GM19455 (cell line): ENCODE results near the gene FSTL5.

Source experiments
- ATAC-seq: cut with Tn5 transposase; IDR thresholded peaks from one replicate; pipeline ENCODE4 v1.9.1; 2021; ENCODE audit not compliant: unreplicated experiment

Gene FSTL5

DNA sequence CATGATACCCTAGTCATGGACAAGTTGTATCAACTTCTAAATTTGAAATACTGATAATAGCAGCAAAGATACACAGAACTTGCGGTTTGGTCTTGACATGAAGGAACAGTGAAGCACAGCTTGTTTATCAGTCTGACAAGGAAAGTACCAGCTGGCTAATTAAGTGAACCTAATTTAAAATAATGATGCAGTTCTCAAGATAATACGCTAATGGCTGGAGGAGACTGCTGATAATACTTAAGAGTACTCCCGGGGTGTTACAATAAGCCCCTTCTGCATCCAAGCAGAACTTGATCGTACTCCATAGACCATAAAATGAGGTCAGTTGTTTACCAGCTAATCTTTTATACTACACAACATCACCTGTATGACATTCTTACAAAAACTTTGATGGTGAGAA, 697.5 kb downstream of the FSTL5 start:
- no peak for ATAC-seq

DNA sequence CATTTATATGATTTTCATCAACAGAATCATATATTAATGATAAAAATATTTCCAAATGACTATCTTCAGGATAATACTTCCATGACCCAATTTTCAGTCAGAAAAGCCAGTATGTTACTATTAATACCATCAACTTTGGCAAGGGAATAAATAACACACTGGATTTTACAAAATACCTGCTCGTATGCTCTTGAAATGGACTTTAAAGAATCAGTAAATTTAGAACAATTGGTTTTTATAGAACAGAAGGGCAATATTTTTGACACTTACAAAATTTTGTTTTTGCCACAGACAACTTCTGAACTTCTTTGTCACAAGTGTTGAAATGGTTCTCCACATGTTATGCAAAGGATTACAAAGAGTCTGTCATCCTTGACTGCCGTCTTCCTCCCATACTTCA, 700.4 kb downstream of the FSTL5 start:
- ATAC-seq = no peak

GRCh38 chr4:161457906-161458305, 705.9 kb downstream of the FSTL5 start:
- no peak for ATAC-seq

GRCh38 chr4:161457311-161457710, 706.5 kb downstream of the FSTL5 start:
- no peak for ATAC-seq

- ATAC-seq = no peak
Observed at GRCh38 chr4:161454860-161455259, 708.9 kb downstream of the FSTL5 start.

- ATAC-seq = no peak
Observed at GRCh38 chr4:161448550-161449180, 715.1 kb downstream of the FSTL5 start.

- no peak for ATAC-seq
Observed at GRCh38 chr4:161444626-161445025, 719.2 kb downstream of the FSTL5 start.

DNA sequence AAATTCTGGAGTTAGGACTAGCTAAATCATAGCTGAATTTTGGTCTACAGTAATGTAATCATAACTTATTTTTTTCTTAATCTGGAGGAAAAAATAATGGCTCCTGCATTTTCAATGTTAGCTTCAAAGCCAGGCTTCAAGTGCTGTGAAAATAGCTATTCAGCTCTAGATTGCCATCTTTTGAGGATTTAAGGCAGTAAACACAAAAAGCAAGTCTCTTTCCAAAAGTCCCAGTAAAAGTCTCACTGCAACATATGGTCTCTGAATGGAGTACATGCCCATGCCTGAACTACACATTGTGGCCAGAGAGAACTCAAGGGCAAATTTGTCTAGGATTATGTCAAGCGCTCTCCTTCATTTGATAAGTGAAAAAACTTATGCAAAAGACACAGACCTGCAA, 720.9 kb downstream of the FSTL5 start:
- ATAC-seq = no peak

DNA sequence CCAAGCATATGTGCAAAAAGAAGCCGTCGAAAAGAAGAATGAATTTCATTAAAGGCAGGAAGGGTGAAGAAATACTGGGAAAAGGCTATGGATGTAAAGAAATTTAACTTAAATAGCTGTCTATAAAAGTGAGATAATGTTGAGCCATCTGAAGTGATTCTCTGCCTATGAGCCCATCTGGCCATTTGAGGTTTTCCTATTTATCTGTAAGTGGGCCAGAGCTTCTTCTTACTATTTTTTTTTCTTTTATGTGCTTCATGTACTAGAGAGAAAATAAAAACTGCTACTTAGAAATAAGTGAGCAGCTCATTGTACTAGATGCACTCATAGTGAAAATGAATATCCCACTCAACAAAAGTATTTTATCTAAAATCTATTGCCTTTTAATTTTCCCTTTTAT, 725.7 kb downstream of the FSTL5 start:
- no peak for ATAC-seq

DNA sequence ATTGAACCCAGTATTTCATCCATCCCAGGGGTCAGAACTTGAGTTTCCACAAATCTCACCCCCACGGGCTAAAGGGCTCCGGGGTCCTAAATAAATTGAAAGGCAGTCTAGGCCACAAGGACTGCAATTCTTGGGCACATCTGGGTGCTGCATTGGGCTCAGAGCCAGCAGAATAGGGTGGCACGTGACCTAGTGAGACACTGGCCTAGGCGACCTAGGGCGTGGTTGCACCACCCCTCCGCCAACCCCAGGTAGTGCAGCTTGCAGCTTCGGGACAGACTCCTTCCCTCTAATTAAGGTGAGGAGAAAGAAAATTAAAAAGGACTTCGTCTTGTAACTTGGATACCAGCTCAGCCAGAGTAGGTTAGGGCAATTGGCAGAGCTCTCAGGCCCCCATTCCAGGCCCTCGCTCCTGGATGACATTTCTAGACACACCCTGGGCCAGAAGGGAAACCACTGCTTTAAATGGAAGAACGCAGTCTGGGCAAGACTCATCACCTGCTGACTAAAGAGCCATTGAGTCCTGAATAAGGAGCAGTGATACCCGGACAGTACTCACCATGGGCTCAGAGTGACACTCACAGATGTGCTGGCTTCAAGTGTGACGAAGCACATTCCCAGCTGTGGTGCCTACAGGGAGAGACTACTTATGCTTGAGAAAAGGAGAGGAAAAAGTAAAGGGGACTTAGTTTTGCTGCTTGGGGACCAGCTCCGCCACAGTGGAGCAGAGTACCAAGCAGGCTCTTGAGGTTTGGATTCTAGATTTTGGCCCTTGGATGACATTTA, 735.4 kb downstream of the FSTL5 start:
- no peak for ATAC-seq

GRCh38 chr4:161419822-161420221, 744.0 kb downstream of the FSTL5 start:
- ATAC-seq = no peak

GRCh38 chr4:161411901-161412300, 751.9 kb downstream of the FSTL5 start:
- no peak for ATAC-seq

GRCh38 chr4:161404346-161405110, 759.3 kb downstream of the FSTL5 start:
- no peak for ATAC-seq

DNA sequence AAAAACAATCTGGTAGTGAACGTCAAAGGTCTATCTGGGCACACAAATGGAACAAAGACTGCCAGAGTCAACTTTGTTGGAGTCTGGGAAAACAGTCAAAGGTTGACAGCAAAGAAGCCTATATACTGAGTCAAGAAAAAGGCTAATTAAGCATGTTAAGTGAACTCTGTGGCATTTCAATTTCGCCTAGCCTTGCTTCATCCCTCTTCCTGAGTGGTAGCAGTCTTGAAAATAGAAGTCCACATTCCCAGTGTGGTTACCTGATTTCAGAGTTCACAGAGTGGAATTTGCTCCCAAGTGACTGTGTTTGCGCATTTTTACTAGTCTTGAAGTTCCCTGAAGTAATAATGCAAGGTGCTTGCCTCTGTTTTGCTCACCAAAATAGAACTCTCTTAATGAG, 760.0 kb downstream of the FSTL5 start:
- ATAC-seq = no peak

GRCh38 chr4:161393602-161394001, 770.2 kb downstream of the FSTL5 start:
- no peak for ATAC-seq

DNA sequence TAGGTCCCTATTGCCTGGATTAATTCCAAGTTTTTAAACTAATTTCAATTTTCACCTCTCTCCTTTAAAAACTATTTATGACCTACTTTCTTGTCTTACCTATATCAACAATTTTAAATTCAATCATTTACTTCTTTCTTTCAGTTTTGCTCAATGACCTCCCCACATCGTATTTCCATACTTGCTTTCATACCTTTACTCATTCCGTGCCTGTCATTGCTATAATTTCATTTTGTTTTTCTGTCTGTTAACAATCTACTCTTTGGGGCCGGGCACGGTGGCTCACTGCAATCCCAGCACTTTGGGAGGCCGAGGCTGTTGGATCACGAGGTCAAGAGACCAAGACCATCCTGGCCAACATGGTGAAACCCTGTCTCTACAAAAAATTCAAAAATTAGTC, 781.1 kb downstream of the FSTL5 start:
- ATAC-seq = no peak

- no peak for ATAC-seq
Observed at GRCh38 chr4:161376275-161376674, 787.5 kb downstream of the FSTL5 start.

- no peak for ATAC-seq
Observed at GRCh38 chr4:161364681-161365080, 799.1 kb downstream of the FSTL5 start.

DNA sequence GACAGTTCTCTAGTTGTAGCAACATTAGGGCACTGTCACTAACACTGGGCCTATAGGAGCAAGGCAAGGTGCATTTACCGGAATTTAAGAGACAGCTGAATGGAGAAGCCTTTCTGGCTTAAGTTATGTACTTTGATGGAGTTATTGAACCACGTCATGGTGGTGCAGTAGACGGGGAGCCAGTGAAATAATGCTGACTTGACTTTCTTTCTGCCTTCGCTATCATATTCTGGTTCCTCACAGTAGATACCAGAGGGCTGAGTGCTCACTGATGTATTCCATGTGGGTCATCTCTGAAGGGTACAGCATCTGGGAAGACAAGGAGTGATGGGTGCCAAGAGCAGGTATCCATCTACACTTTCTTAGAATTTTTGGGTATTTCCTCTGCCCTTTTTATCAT, 802.8 kb downstream of the FSTL5 start:
- ATAC-seq = no peak

- ATAC-seq = no peak
Observed at GRCh38 chr4:161359491-161359890, 804.3 kb downstream of the FSTL5 start.

DNA sequence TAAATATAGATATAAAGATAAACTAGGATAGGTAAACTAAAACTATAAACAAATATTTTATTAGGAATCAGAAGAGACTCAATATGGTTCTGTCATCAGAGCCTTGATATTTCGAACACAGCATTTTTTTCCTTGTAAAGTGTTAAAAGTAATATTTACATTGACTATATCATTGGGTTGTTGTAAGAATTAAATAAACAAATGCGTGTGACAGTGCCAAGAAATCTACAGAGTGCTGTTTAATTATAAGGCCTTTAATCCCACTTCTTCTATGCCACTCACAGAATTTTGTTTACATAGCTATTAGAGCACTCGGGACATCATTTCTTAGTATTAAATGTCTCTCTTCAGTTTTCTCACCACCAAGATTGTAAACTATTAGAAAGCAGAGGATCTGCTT, 807.4 kb downstream of the FSTL5 start:
- ATAC-seq = no peak

DNA sequence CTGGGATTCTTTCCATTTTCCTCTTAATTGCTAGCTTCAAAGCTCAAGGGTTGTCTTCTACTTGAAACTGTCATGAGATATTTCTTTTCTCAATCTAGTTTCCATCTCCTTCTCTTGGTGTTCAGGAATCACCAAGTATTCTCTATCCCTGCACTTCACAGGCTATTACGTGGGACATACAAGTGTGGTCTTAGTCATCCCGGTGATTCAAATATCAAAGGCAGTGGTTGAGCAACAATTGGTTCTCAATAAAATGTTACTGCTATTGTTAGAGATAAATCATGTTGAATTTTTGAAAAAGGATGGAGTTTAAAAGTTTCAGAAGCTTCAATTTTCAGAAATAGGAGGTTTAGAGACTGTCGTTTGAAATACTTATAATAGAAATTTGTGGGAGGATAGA, 812.9 kb downstream of the FSTL5 start:
- no peak for ATAC-seq
